MG63 (cell line): ENCODE measurements around the gene TXNDC15. TPM values are rescaled to one million over a fixed set of nuclear protein-coding genes. Genes with fewer than 3 reads are reported as not detected.

Source experiments
- DNase-seq: peaks from one replicate; pipeline ENCODE4 v3.0.0-alpha.2; 2020
- H3K27me3 ChIP-seq: fragments of 250-450 bp; sonication (Bioruptor Pico); 2 replicates; pipeline ENCODE4 v1.5.1; 2020; ENCODE audit warnings: mild to moderate bottlenecking, moderate library complexity
- H3K36me3 ChIP-seq: fragments of 250-450 bp; sonication (Bioruptor Pico); 2 replicates; pipeline ENCODE4 v1.5.1; 2020; ENCODE audit warnings: mild to moderate bottlenecking, moderate library complexity
- H3K4me3 ChIP-seq: fragments of 250-450 bp; sonication (Bioruptor Pico); 2 replicates; pipeline ENCODE4 v1.5.1; 2020; ENCODE audit warnings: mild to moderate bottlenecking, moderate library complexity
- H3K9me3 ChIP-seq: fragments of 250-450 bp; sonication (Bioruptor Pico); 2 replicates; pipeline ENCODE4 v1.5.1; 2020; ENCODE audit warnings: mild to moderate bottlenecking, moderate library complexity
- total RNA-seq: library from RNA; depleted of rRNA; stranded (reverse); fragments of >200 nt; shearing (Covaris generic); gene quantifications from 2 replicates; pipeline ENCODE4 v1.2.3, GENCODE V29; 2014; ENCODE audit warnings: low replicate concordance; rRNA removed

TXNDC15 gene
- total RNA-seq, 1 experiment from 2014 or later: 115 TPM

DNA sequence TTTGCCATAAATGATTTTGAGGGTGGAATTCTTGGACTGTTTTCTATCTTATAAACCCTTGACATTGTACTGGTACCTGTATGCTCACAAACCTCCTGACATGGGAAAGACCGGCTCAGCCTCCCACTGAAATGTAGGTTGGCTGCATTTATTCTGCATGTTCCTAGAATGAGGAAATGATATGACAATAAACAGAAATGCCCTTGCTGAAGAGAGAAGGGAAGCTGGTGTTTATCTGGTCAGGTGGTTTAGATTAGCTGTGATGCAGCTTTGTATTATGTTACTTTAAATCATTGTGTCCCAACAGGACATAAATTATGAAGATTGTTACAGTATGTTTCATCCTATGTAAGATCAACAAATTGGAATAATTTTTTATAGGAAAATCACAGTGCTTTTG lies 70.5 kb downstream of the TXNDC15 start:
- H3K4me3 ChIP-seq: no peak overlapping the region
- no peak for DNase-seq

DNA sequence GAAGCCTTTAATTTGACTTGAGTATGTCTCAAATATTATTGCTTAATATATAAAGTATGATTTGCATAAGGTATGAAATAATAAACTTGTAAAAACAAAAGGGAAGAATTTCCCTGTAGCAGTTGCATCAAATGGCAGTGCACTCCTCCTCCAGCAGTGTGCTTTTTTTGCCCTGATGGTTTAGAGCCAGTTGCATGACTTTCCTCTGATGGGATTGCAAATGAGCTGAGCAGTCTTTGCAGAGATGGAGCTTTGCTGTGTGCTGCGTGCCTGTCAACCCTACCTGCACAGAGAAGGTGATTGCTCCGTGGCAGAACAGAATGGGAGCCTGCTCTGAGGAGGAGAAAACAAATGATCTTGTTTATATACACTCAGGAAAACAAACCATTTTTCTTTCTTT lies 70.9 kb downstream of the TXNDC15 start:
- DNase-seq: no peak

More for the DNA sequence above, 70.5 kb downstream of the TXNDC15 start:
- H3K27me3 ChIP-seq: no peaks in the 10 kb centered on the region
- no peaks in the 10 kb centered on the region for H3K9me3 ChIP-seq
- H3K36me3 ChIP-seq: peaks cover 4% of the 10 kb centered on the region

DNA sequence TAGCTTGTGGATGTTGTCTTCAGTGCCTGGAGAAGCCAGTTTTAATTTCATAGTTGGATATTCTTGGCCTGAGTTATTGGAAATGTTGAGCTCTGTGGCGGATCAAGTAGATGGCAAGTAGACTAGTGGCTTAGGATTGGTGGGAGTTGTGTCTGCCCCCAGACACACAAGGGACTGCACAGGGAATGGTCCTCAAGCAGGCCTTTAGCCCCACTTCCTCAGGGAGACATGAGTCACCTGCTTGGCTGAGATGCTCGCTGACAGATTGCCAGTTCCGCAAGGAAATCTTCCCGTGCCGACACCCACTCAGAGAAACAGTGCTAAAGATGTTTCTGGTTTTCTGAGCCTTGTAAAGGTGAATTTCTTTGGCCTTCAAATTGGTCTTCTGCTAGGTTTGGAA lies 74.7 kb downstream of the TXNDC15 start:
- H3K9me3 ChIP-seq: peaks cover 5% of the 10 kb centered on the region
- DNase-seq: peak; percentile 84
- H3K4me3 ChIP-seq: no peak overlapping the region
- H3K27me3 ChIP-seq: no peaks in the 10 kb centered on the region
- H3K36me3 ChIP-seq: no peaks in the 10 kb centered on the region

More for the DNA sequence above, 70.9 kb downstream of the TXNDC15 start:
- H3K4me3 ChIP-seq: no peak overlapping the region
- peaks cover under 1% of the 10 kb centered on the region; the same call in 1 of the 2 replicates for H3K36me3 ChIP-seq
- no peaks in the 10 kb centered on the region for H3K27me3 ChIP-seq
- no peaks in the 10 kb centered on the region for H3K9me3 ChIP-seq

DNA sequence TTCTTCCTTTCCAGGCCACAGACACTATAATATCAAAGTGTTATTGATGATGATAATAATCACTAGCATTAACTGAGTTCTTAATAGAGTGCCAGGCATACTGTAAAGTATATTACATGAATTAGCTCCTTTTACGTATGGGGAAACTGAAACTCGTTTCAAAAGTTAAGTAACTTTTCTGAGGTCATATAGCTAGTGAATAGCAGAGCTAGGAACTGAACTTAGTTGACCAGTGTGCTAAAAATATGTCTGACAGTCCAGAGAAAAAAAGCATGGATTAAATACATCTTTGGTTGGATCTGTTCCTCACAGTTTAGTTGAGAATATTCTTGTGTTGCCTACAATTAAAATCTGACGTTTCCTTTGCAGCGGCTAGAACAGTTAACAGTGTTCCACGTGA lies 75.1 kb downstream of the TXNDC15 start:
- DNase-seq: no peak
- no peak overlapping the region for H3K4me3 ChIP-seq
- H3K36me3 ChIP-seq: peaks cover 3% of the 10 kb centered on the region; the same call in 1 of the 2 replicates
- peaks cover 9% of the 10 kb centered on the region for H3K9me3 ChIP-seq
- no peaks in the 10 kb centered on the region for H3K27me3 ChIP-seq

Other genes with a start within 250 kb of the TXNDC15 start
- gene SAR1B, start 241.5 kb upstream of the TXNDC15 start, total RNA-seq: 81.1 and 98.2 TPM in 2 replicates
- gene SEC24A, start 225.6 kb upstream of the TXNDC15 start, total RNA-seq: 11.7 and 14.2 TPM in 2 replicates
- 29.8 and 59.6 TPM in 2 replicates for gene CAMLG, start 135.8 kb upstream of the TXNDC15 start, total RNA-seq
- 14.3 and 16.4 TPM in 2 replicates for gene DDX46, start 115.6 kb upstream of the TXNDC15 start, total RNA-seq
- 26.2 and 37.6 TPM in 2 replicates for gene C5orf24, start 28.4 kb upstream of the TXNDC15 start, total RNA-seq
- gene PCBD2, start 30.8 kb downstream of the TXNDC15 start, total RNA-seq: 7.1 and 11.1 TPM in 2 replicates
- gene CATSPER3, start 93.5 kb downstream of the TXNDC15 start, total RNA-seq: 0.59 and 1.5 TPM in 2 replicates
- gene PITX1, start 159.9 kb downstream of the TXNDC15 start, total RNA-seq: 217 and 372 TPM in 2 replicates